Spinal cord (tissue), 10 donors: ENCODE data around the gene S100G. TPM values are rescaled to one million over a fixed set of nuclear protein-coding genes. Genes with fewer than 3 reads are reported as not detected.

Source experiments
- DNase-seq, 6 donors: peaks; one replicate each; pipeline versions ENCODE4 v3.0.0 to v3.0.0-alpha.2; 2013 to 2015; ENCODE audit warnings: low spot score in 6 of 6, low read depth in 4 of 6
- H3K27ac ChIP-seq: one replicate; pipeline ENCODE4 v1.5.1; 2013; ENCODE audit warnings: low read depth, low read length, control low read depth
- H3K27me3 ChIP-seq: one replicate; pipeline ENCODE4 v1.6.1; 2013; ENCODE audit warnings: low read length; ENCODE audit not compliant: control insufficient read depth, insufficient read depth
- H3K36me3 ChIP-seq: one replicate; pipeline ENCODE4 v1.6.1; 2013; ENCODE audit warnings: low read length; ENCODE audit not compliant: control insufficient read depth, insufficient read depth
- H3K4me1 ChIP-seq: one replicate; pipeline ENCODE4 v1.6.1; 2013; ENCODE audit warnings: low read length; ENCODE audit not compliant: control insufficient read depth, insufficient read depth
- H3K4me3 ChIP-seq: one replicate; pipeline ENCODE4 v1.5.1; 2013; ENCODE audit warnings: low read depth, low read length, control low read depth
- H3K9me3 ChIP-seq: one replicate; pipeline ENCODE4 v1.6.1; 2013; ENCODE audit warnings: low read length; ENCODE audit not compliant: control insufficient read depth, insufficient read depth
- WGBS: methylation state at CpG from one replicate; pipeline ENCODE4 v1.1.5; 2013; ENCODE audit warnings: missing lambda C conversion rate; ENCODE audit not compliant: insufficient coverage; 5-methylcytosine and 5-hydroxymethylcytosine counted together
- polyA plus RNA-seq, 2 donors: library from polyadenylated mRNA; unstranded; fragments of 120-200 nt; gene quantifications; one replicate each; pipeline ENCODE4 v1.2.1, GENCODE V29; 2013; ENCODE audit not compliant: insufficient read length in 2 of 2
- small RNA-seq: library from RNA; depleted of rRNA; stranded (forward); fragments of <200 nt; gene quantifications from one replicate; pipeline ENCODE3, GENCODE V24; 2014; ENCODE audit warnings: low replicate concordance
- total RNA-seq, 2 donors: library from RNA; depleted of rRNA in 1 of 2; stranded (reverse); fragments of 120-200 nt in 1 of 2; fragments of >200 nt in 1 of 2; gene quantifications; one replicate each; pipeline versions ENCODE4 v1.2.3 to v1.2.4, GENCODE V29; 2013 to 2014
- donor health status: healthy.

Gene S100G
- total and polyA plus RNA-seq, 4 donors: 0.36 TPM; not detected in 3

DNA sequence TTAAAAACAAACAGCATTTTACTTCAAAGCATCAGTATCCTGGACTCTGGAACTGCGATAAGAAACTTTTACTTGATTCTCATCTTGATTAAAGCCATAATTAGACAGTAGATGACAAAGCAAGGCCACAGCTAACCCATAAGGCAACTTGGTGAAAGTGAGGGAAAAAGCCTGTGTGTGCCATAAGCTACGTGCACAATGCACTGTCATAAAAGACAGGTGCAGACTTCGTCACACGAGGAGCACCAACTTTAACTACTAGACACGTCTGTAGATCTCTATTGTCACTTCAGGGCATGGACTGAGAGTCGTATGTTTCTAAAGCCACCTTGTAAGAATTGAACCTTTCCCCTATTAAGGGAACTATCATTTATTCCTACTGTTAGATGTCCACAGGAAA lies 49.4 kb downstream of the S100G start:
- H3K27ac ChIP-seq: no peak overlapping the region
- peaks cover 4% of the 10 kb centered on the region for H3K36me3 ChIP-seq
- 73% methylated on average over 2 of the region's 6 CpGs for WGBS
- DNase-seq: no peak
- no peaks in the 10 kb centered on the region for H3K4me1 ChIP-seq
- peaks cover 15% of the 10 kb centered on the region for H3K27me3 ChIP-seq
- no peak overlapping the region for H3K4me3 ChIP-seq
- H3K9me3 ChIP-seq: no peaks in the 10 kb centered on the region

GRCh38 chrX:16700734-16701133 lies 50.8 kb downstream of the S100G start:
- H3K36me3 ChIP-seq: peaks cover 4% of the 10 kb centered on the region
- DNase-seq: no peak
- WGBS: 86% methylated on average over 1 of the region's 2 CpGs
- no peaks in the 10 kb centered on the region for H3K9me3 ChIP-seq
- H3K4me3 ChIP-seq: no peak overlapping the region
- no peaks in the 10 kb centered on the region for H3K4me1 ChIP-seq
- no peak overlapping the region for H3K27ac ChIP-seq
- H3K27me3 ChIP-seq: peaks cover 15% of the 10 kb centered on the region

DNA sequence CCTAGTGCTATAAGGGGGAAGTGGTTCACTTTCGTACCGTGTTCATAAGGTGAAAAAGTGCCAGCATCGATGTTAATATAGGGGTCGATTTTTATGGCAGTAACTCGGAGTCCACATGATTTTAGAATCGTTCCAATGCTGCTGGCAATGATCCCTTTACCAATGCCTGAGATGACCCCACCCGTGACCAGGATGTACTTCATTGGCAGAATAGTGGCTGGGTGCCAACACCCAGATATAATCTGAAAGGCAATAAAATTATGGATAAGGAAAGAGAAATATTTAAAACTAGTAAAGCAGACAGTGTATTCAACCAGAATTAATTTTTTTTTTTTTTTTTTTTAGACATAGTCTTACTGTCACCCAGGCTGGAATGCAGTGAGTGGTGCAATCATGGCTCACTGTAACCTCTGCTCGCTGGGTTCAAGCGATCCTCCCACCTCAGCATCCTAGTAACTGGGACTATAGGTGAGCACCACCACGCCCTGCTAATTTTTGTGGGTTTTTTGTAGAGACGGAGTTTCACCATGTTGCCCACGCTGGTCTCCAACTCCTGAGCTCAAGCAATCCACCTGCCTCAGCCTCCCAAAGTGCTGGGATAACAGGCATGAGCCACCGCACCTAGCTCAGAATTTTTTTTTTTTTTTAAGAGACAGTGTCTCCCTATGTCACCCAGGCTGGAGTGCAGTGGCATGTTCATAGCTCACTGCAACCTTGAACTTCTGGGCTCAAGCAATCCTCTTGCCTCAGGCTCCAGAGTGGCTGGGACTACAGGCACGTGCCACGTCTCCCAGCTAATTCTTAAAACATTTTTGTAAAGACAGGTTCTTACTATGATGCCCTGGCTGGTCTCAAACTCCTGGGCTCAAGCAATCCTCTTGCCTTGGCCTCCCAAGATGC lies 53.0 kb downstream of the S100G start:
- Histone ChIP-seq H3K27ac (no peak overlapping the region), H3K36me3 (peaks cover 4% of the 10 kb centered on the region), H3K4me3 (no peak overlapping the region), H3K27me3 (peaks cover 9% of the 10 kb centered on the region), H3K4me1 (no peaks in the 10 kb centered on the region), H3K9me3 (no peaks in the 10 kb centered on the region)
- 84% methylated on average over 12 of the region's 15 CpGs for WGBS
- DNase-seq: no peak

Small RNA genes within 50 kb of the gene (small RNA-seq; reads per million reads assigned to genes)
- gene MIR548AM: not detected

Other genes starting within 250 kb of the S100G start
- 10 to 100 TPM; 27.0 to 28.9 TPM for gene CTPS2, start 62.5 kb downstream of the S100G start, total RNA-seq
- gene CTPS2, start 62.5 kb downstream of the S100G start, polyA plus RNA-seq: 10 to 100 TPM; 23.8 to 25.2 TPM
- gene SYAP1, start 69.5 kb downstream of the S100G start, total RNA-seq: 10 to 100 TPM; 24.1 to 31.8 TPM
- gene SYAP1, start 69.5 kb downstream of the S100G start, polyA plus RNA-seq: 10 to 100 TPM; 20.6 to 23.5 TPM
- 10 to 100 TPM; 11.0 to 11.7 TPM for gene TXLNG, start 136.3 kb downstream of the S100G start, total RNA-seq
- 10 to 100 TPM; 10.8 to 11.8 TPM for gene TXLNG, start 136.3 kb downstream of the S100G start, polyA plus RNA-seq
- gene RBBP7, start 220.2 kb downstream of the S100G start, total RNA-seq: 100 to 1,000 TPM; 140 to 149 TPM
- 100 to 1,000 TPM; 128 to 135 TPM for gene RBBP7, start 220.2 kb downstream of the S100G start, polyA plus RNA-seq